HG02759 (cell line): ENCODE data around the gene DBN1.

Experiments
- ATAC-seq: cut with Tn5 transposase; IDR thresholded peaks from one replicate; pipeline ENCODE4 v1.9.1; 2021; ENCODE audit warnings: mild to moderate bottlenecking, moderate library complexity; ENCODE audit not compliant: unreplicated experiment

The DBN1 gene

DNA sequence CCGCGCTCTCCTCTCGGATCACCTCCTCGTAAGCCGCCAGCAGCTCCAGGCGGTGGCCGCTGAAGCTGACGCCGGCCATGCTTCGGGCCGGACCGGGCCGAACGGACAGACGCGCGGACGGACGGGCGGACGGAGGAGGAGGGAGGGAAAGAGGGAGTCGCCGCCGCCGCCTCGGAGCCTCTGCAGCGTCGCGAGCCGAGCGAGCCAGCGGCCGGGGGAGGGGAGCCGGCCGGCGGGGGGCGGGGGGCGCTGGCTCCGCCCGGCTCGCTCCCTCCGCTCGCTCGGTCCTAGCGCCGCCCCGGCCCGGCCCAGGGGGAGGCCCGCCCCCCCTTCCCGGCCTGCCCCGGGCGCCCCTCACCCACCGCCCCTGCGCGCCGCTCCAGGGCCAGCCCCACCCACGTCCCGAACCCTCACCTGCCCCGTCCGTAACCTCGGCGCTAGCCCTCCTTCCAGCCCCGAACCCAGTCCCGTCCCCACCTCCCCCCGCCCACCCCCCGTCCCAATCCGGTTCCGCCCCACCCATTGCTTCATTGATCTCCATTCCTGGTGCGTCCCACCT, at the start of gene DBN1:
TSS of gene DBN1 (minus strand) at position 192 of the 559 bp plus-strand sequence. CDS start at position 79, 113 bp downstream.
- peak; percentile 45 for ATAC-seq

DNA sequence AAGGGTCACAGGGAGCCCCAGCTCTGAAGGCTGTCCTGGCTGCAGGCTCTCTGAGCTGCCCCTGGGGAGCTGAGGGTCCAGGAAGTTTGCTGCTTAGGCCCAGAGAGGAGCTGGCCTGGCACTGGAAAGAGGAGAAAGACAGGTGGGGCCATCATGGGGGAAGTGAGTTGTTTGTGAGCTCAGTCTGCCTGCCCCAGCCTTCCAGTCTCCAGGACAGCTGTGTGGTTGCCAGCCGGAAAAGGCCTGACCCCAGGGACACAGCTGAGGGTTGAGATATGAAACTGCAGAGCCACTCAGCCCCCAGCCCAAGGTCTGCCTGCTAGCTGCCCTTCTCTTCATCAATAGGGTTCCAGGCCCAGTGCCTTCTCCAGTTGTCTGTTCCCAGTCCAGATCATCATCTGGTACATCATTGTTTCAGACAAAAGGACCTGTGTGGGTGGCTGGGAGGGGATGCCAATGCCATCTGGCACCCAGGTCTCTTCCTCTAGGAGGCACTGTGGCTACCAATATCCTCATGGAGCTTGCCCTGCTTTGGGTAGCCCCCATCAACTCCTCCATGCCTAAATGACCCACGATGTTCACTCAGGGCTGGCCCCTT, 47.6 kb upstream of the DBN1 start:
- no peak for ATAC-seq

DNA sequence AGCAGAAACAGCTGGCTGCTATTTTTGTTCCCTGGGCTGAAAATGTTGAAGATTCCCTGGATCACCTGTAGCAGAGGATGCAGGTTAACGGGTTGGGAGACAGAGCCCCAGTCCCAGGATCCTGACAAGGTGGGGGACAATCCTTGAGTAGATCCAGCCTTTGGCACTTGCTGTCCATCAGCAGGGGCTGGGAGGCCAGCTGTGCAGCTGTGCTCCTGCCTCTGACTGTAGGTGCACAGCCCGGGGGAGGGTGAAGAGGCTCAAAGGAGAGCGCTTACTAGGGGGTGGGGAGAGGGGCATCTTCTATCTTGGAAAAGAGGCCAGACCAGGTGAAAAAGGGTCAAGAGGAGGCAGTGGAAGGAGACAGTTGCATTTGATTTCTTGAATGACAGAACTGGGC, 46.8 kb upstream of the DBN1 start:
- ATAC-seq = no peak

DNA sequence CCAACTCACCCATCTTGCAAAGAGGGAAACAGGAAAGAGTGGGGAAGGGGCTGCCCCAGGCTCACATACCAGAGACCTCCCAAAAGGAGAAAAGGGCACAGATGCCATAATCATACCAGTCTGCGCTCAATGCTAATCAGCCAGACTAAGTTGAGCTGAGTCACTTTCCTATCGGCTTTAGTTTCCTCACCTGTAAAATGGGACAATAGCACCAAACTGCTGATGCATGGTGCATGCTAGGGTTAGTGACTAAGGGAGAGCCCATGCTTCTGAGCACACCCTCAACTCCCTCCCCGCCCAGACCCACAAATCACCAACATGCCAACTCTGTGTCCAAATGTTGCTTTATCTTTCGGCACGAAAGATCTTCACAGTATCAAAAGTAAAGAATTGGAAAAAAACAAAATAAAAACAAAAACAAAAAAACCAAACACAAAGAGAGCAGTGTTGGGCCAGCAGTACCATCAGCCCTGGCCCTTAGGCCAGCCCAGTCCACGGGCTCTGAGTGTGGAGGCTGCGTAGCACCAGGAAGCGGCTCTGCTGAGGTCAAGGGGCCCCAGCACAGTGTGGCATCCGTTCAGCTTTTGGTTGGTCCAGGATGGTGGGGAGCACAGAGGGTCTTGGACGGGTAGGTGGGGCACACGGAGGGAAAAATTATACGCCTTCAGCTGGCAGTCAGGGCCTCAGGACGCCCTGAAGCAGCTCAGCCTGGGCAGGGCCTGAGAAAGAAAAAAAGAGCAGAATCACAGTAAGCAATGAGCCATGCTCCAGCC, 46.2 kb upstream of the DBN1 start:
- ATAC-seq = no peak

DNA sequence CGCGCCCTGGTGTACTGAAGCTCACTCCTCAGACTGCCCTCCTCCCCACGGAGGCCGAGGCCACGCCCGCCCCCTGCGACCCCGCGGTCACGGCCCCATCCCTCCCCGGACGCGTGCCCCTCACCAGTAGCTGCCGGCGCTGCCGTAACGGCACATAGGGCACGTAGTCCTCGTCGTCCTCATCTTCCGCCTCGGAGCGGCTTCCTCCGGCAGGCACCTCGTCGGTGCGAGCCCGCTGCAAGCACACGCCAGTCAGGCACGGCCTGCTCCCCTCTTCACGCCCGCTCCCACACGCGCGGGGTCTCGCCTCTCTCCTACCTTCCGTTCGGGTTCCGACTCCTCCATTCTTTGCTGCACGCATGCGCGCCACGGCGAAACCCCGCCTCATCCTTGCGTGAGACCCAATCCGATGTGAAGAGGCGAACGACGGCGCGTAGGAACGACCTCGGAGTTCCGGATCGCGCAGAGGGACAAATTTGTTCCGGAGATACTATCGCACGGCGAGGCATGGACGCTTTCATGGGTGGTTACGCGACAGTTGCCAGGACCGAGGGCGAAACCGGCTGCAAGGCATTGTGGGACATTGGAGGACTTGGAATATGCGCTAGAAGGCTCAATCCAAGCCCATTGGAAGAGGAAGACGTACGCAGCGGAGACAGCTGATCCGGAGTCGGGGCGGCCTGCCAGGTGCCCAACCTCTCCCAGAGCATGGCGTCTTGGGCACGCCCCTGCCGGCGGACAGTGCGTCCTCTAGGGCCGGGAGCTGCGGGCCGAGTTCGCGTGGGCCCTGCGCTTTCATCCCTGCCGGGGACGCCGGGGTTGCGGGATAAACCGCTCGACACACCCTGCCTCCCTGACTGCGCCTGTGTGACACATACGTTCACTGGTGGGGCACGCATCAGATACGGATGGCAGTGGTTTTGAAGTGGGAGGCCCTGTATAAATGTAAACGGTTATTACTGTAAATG, 43.5 kb upstream of the DBN1 start, which contains the start of gene DDX41:
TSS of gene DDX41 (minus strand) at position 361 of the 968 bp plus-strand sequence. CDS start at position 345, 16 bp downstream.
- ATAC-seq = peak; percentile 82

DNA sequence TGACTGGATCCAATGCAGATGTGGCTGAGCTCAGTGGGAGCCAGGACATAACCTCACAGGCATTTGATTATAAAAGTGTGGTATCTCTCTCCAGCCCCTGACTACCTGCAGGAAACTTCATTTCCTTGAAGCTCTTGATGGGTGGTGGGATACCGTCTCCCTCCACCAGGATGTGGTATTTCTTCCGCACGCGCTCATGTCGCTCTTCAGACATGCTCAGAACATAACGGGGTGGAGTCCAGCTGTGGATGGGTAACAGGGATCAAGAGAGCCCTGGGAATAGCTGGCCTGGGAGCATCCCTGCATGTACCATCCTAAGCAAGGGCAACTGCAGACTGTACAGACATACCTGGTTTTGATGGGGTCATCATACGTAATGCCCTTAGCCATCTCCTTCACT, 42.1 kb upstream of the DBN1 start:
- ATAC-seq = no peak

DNA sequence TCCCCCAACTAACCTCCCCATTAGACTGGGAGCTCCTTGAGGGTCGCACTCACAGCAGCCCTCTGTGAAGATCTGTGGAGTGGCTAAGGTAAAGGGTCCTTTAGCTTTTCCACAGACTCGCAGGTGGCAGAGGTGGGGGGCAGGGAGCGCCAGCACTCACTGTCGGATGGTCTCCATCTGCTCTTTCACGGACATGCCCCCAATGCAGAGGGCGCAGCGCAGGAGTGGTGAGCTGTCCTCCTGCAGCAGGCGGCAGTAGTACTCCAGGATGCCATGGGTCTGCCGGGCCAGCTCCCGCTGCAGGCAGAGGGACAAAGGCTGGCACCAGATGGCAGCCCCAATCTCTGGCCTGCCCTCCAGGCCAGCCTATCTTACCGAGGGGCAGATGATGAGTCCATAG, 41.1 kb upstream of the DBN1 start:
- ATAC-seq = no peak

DNA sequence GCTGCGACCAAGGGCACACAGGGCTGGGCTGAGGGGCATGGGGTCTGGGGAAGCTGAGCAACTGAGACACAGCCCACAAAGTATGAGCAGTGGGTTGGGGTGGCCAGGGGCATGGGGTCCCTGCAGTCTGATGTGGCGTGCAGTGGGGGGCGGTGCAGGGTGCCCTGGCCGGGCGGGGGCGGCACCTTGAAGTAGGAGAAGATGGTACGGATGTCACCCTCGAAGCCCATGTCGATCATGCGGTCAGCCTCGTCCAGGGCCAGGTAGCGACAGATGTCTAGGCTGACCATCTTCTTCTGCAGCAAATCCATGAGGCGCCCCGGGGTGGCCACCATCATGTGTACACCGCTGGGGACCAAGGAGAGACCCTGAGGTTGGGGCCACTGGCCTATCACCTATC, 40.1 kb upstream of the DBN1 start:
- ATAC-seq = no peak

DNA sequence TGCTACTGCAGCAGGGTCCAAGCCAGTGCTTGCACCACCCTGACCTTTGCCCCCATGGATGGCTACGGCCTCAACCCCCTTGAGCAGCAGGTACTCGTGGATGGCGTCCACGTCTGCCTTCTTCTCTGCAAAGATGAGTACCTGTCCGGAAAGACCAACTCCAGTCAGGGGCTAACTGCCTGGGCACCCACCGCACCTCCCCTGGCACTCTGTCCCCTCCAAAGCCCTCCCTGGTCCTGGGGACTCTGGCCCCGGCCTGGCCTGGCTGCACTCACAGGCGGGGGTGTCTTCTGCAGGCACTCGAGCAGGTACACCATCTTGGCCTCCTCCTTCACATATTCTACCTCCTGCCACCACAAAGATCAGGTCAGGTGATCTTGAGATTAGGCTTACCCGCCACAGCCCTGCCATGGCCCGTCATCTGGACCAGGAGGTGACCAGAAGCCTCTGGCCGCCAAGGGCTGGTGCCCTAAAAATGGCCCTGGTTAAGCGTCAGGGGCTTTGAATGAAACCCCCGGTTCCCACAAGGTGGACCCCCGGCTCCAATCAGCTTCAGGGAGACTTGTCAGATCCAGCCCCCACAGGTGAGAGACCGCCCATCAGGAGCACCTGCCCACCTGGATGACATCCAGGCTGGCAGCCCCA, 39.4 kb upstream of the DBN1 start:
- no peak for ATAC-seq

DNA sequence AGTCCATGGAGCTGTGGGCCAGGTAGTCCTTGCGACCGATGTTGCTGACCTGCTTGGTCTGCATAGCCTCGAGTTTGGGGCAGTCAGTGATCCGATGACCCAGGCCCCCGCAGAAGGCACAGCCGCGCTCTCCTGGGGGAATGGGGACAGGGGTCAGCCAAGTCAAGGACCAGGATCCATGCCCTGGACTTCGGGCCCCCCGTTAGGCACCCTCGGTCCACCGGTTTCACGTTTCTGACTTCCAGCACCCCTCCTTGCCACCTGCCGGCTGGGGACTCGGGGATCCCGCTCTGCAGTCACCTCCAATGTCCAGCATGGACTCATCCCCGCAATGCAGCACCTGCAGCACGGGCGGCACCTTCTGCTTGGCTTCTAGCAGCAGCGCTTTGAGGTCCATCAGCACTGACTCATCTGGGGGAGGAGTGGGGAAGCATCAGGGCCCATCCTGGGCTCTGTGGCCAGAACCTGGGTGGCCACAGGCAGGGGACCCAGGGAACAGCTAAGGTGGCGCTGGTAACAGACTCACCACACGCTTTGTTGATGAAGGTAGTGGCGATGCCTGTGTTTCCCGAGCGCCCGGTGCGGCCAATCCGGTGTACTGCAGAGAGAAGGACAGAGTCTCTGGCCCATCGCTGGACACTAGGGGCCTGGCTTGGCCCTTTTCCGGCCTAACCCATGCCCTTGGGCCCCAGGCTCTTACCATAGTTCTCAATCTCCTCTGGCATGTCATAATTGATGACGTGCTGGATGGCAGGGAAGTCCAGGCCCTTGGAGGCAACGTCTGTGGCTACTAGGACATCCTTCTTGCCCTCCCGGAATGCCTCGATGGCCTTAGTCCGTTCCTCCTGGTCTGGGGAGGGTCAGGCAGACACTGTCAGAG, 38.6 kb upstream of the DBN1 start:
- no peak for ATAC-seq

DNA sequence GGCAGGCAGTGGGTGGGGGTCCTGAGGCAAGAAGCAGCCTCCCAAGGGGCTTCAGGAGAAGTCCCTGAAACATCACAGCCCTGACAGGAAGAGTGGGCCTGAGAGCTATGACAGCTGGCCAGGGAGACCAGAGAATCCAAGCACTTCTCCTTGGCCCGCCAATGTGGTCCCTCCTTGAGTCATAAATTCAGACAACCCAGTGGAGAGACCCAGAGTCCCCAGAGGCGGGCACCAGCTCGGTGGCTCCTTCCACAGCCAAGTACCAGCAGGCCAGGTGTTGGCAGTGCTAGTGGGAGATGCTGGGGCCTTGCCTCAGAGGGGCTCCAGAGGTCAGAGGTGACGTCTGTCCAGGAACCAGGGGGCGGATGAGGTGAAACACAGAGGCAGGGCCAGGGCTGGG, 37.7 kb upstream of the DBN1 start:
- ATAC-seq = no peak

DNA sequence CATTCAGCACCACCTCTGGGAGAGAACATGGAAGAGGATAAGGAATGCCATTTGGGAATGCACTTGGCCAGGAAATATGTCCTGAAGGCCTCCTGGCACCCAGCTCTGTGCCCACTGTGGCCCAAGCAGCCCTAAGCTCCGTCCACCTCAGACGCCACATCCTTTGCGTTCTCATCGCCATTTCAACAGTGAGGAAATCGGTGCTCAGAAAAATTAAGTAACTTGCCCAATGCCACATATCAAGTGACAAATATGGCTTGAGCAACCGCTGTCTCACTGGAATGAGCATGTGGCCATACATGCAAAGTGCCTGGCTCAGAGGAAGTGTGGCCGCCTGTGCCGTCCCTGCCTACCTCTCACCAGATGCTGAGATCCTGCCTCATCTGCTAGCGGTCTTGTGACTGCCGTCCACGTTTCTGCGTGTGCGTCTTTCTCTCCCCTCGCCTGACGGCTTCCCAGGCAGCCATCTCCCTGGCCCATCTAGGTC, 37.2 kb upstream of the DBN1 start:
- ATAC-seq = peak; percentile 45

DNA sequence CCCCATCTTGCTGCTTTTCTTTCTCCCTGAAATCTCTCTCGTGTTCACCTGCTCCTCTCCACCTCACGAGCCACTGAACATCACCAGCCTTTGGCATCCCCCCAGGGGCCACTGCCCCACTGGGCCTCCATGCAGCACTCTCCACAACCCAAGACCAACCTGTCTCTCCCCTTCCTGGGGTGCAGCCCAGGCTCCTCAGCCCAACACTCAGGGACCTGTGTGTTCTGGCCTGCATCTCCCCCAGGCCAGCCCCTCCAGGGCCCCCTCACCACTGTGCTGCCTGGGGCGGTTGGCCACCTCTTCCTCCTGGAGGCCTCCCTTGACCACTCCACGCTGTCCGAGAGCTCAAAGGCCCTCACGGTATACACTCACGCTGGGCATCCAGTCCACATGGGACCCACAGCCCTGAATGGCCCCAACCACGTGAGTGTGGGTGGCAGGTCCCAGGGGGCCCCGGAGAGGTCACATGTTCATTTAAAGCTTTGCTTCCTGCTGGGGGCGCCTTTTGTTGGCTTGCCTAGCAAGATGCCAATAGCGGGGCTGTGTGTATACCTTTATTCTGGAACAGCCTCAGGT, 36.6 kb upstream of the DBN1 start:
- peak; percentile 37 for ATAC-seq

DNA sequence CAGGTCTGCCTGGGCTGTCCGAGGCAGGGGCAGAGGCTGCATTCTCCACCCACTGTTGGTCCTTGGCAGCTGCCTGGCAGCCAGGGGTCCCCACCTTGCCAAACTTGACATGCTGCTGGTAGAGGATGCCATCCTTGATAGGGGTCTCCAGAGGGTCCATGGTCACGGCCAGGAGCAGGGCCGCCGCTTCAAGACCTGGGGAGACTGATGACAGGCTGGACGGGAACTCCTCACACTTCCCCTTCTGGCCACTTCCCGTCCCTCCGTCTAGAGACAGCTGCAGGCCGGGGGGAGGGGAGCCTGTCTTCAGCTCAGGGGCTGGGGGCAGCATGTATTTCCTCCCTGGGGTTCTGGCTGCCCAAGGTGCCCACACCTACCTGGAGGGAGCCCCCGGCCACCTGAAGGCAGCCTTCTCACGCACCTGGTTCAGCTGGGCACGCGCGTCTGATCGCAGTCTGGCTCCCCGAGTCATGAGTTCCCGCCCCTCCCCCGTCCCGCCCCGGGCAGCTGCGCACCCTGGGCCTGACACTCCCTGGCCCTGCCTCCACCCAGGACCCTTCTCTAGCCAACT, 36.0 kb upstream of the DBN1 start, which contains the start of gene DOK3:
TSS of gene DOK3 (minus strand) at position 446 of the 571 bp plus-strand sequence. CDS start at position 160, 286 bp downstream.
- ATAC-seq = peak; percentile 29

DNA sequence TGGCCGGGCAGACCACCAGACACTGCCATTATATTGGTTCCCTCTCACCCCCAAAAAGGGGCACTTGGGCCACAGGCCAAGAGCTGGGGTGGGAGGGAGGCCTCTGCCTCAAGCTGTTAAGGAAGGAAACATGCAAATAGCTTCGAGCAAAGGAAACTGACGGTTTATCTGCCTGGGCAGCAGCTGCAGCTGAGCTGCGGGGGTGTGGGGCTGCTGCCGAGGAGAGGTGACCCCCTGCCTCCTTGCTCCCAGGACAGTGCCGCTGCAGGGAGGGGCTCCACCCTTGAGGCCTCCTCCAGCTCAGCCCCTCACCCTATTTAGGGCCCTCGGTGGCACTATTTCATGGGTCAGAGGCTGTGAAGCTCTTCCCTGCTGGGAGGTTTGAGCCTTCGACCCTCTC, 35.4 kb upstream of the DBN1 start:
- ATAC-seq = peak; percentile 42

DNA sequence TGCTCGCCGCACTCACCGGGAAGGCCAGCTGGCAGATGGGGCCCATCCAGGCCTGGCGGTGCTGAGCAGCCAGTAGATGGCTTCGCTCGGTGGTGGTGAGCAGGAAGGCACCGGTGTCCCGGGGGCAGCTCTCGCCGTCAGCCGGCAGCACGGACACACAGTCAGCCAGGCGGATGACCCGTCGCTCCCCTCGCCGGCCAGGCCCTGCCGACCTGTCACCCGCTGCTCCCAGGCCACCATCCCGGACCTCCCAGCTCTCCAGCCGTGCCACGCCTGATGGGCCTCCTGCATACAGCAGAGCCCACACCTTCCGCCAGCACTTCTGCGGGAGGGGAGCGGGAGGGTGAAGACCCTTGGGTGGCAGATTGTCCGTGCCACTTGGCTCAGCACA, 34.8 kb upstream of the DBN1 start:
- ATAC-seq = no peak

DNA sequence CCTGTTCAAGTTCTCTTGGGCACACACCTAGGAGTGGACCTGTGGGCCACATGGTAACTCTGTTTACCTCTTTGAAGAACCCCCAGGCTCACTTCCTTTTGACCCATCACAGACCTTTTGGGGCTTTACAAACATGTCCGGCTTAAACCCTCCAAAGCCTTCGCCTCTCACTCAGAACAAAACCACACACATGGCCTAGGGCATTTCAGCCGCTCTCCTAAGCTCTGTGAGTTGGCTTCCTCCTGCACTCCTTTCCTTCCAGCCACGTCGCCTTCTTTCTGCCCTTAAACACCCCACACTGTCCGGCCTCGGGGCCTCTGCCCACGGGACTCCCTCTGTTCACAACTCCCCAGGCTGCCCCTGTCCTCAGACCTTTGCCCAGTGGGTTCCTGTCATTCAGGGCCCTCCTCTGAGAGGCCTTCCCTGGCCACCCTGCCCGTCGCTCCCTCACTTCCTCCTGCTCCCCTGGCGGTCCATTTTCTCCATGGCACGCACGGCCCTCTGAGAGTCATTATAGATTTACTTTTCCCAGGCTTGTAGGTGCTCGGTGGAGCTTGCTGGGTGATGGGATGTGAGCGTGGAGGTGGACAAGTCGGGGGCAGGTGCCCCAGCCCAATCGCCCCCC, 34.3 kb upstream of the DBN1 start:
- ATAC-seq = no peak

DNA sequence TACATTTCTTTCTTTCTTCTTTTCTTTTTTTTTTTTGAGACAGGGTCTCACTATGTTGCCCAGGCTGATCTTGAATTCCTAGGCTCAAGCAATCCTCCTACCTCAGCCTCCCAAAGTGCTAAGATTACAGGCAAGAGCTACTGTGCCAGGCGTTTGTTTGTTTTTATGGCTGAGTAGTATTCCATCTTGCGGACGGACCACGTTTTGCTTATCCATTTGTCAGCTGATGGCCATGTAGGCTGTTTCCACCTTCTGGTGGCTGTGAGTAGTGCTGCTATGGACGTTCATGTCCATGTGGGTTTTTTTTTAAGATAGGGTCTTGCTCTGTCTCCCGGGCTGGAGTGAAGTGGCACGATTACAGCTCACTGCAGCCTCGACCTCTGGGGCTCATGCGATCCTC, 33.7 kb upstream of the DBN1 start:
- no peak for ATAC-seq
